HCT116 (cell line): ENCODE results near the gene AMDHD1. TPM values are rescaled to one million over a fixed set of nuclear protein-coding genes. Genes with fewer than 3 reads are reported as not detected.

Experiments
- ATAC-seq: fragments of 200-7000 bp; cut with Tn5 transposase; 2 replicates; pipeline ENCODE4 v1.9.1; 2020; ENCODE audit warnings: mild to moderate bottlenecking, moderate library complexity
- BruUV-seq: library from RNA; stranded (reverse); fragments of 400-500 nt; replicated peaks from 2 replicates; lab custom pipeline; 2021; lab: Mats Ljungman, UMichigan
- CTCF ChIA-PET: fragments of 300-600 bp; sonication (Branson Sonifier 250); formaldehyde crosslinking; loops from one replicate; lab custom pipeline; 2021; ENCODE audit warnings: antibody characterized with exemption; lab: Charles Lee
- POLR2A ChIA-PET: fragments of 300-600, 350-600 bp; sonication (Branson Sonifier 250); formaldehyde crosslinking; loops from one replicate; lab custom pipeline; 2021; ENCODE audit warnings: antibody characterized with exemption; lab: Charles Lee
- RAD21 ChIA-PET, 2 experiments: fragments of 300-600 bp; sonication (Branson Sonifier 250); formaldehyde crosslinking; loops; one replicate each; lab custom pipeline; 2023; ENCODE audit warnings: low total read pairs in 2 of 2; ENCODE audit not compliant: uncharacterized antibody in 2 of 2, unreplicated experiment in 2 of 2, low non-redundant PET in 1 of 2; lab: Charles Lee
- DNase-seq: peaks from one replicate; pipeline ENCODE4 v3.0.0-alpha.2; 2010; ENCODE audit warnings: low read depth, low spot score
- H2AFZ ChIP-seq: fragments of 200-600 bp; shearing (Covaris generic), sonication (generic); 2 replicates; pipeline ENCODE4 v1.6.1; 2017; ENCODE audit warnings: low read depth, mixed run types, mixed read lengths, antibody characterized with exemption, low read length; ENCODE audit not compliant: poor library complexity, severe bottlenecking
- H3K27ac ChIP-seq: 2 replicates; pipeline ENCODE4 v1.5.1; 2012; ENCODE audit warnings: low read depth, low read length
- H3K27me3 ChIP-seq: fragments of 200-600 bp; sonication (generic); 2 replicates; pipeline ENCODE4 v1.6.1; 2016; ENCODE audit warnings: mixed run types, low read length, mixed read lengths; ENCODE audit not compliant: insufficient read depth
- H3K36me3 ChIP-seq, 2 experiments: fragments of 200-500 bp in 1 of 2; fragments of 200-600 bp in 1 of 2; sonication (Bioruptor generic) in 1 of 2; sonication (generic) in 1 of 2; 2 replicates each; pipeline versions ENCODE4 v1.5.1 to v1.6.1; 2014 to 2016; ENCODE audit warnings: low read length in 2 of 2, inconsistent platforms in 1 of 2, mixed read lengths in 1 of 2, mixed run types in 1 of 2; ENCODE audit not compliant: insufficient read depth in 2 of 2, control insufficient read depth in 1 of 2
- H3K4me1 ChIP-seq, 2 experiments: fragments of 200-600 bp in 1 of 2; sonication (generic) in 1 of 2; 2 replicates each; pipeline versions ENCODE4 v1.5.1 to v1.6.1; 2012 to 2017; ENCODE audit warnings: low read length in 2 of 2, inconsistent platforms in 1 of 2, mild to moderate bottlenecking in 1 of 2, mixed read lengths in 1 of 2, mixed run types in 1 of 2, moderate library complexity in 1 of 2; ENCODE audit not compliant: insufficient read depth in 2 of 2, control insufficient read depth in 1 of 2
- H3K4me2 ChIP-seq: fragments of 200-600 bp; sonication (generic); 2 replicates; pipeline ENCODE4 v1.6.1; 2017; ENCODE audit warnings: mixed run types, low read length, mixed read lengths
- H3K4me3 ChIP-seq, 2 experiments: fragments of 200-600 bp in 1 of 2; sonication (generic) in 1 of 2; replicated peaks in 1 of 2; 2 replicates each; pipeline ENCODE4 v1.5.1; 2011 to 2016; ENCODE audit warnings: low read length in 2 of 2, control low read depth in 1 of 2, low read depth in 1 of 2, mild to moderate bottlenecking in 1 of 2, mixed read lengths in 1 of 2, mixed run types in 1 of 2
- H3K79me2 ChIP-seq: fragments of 200-600 bp; sonication (generic); 2 replicates; pipeline ENCODE4 v1.6.1; 2017; ENCODE audit warnings: mild to moderate bottlenecking, mixed run types, low read length, moderate library complexity, mixed read lengths; ENCODE audit not compliant: insufficient read depth
- H3K9ac ChIP-seq: fragments of 200-600 bp; sonication (generic); 2 replicates; pipeline ENCODE4 v1.6.1; 2016; ENCODE audit warnings: low read length, mixed read lengths
- H3K9me2 ChIP-seq: fragments of 200-600 bp; sonication (generic), shearing (Covaris generic); 2 replicates; pipeline ENCODE4 v1.6.1; 2017; ENCODE audit warnings: mixed run types, mild to moderate bottlenecking, moderate library complexity; ENCODE audit not compliant: insufficient read depth
- H3K9me3 ChIP-seq, 2 experiments: fragments of 200-500 bp in 1 of 2; fragments of 200-600 bp in 1 of 2; sonication (Bioruptor generic) in 1 of 2; sonication (generic) in 1 of 2; 2 replicates each; pipeline ENCODE4 v1.6.1; 2014 to 2017; ENCODE audit warnings: low read length in 2 of 2, mixed read lengths in 2 of 2, inconsistent platforms in 1 of 2, low read depth in 1 of 2, mild to moderate bottlenecking in 1 of 2, mixed run types in 1 of 2, moderate library complexity in 1 of 2; ENCODE audit not compliant: control insufficient read depth in 1 of 2, insufficient read depth in 1 of 2
- H4K20me1 ChIP-seq: fragments of 200-600 bp; sonication (generic), shearing (Covaris generic); 2 replicates; pipeline ENCODE4 v1.6.1; 2017; ENCODE audit warnings: mixed run types, mild to moderate bottlenecking, moderate library complexity; ENCODE audit not compliant: insufficient read depth
- CBX3 ChIP-seq: IDR thresholded peaks from 2 replicates; pipeline ENCODE4 v1.6.1; 2012; ENCODE audit warnings: low read depth
- CEBPB ChIP-seq: IDR thresholded peaks from 2 replicates; pipeline ENCODE4 v1.6.1; 2012; ENCODE audit warnings: low read depth
- EZH2phosphoT487 ChIP-seq: fragments of 200-600 bp; IDR thresholded peaks from 2 replicates; pipeline ENCODE4 v1.6.1; 2018; ENCODE audit warnings: antibody characterized with exemption, borderline replicate concordance
- FOSL1 ChIP-seq: IDR thresholded peaks from 2 replicates; pipeline ENCODE4 v1.6.1; 2012; ENCODE audit warnings: low read depth
- RAD21 ChIP-seq: IDR thresholded peaks from 2 replicates; pipeline ENCODE4 v1.6.1; 2012; ENCODE audit warnings: low read depth, mild to moderate bottlenecking
- SP1 ChIP-seq: IDR thresholded peaks from 2 replicates; pipeline ENCODE4 v1.6.1; 2012; ENCODE audit warnings: low read depth
- TCF7L2 ChIP-seq: IDR thresholded peaks from 2 replicates; pipeline ENCODE4 v1.7.0; 2011; ENCODE audit warnings: borderline replicate concordance, inconsistent platforms; ENCODE audit not compliant: insufficient read depth, insufficient read length; ENCODE audit errors: extremely low read depth
- intact Hi-C: fragments of 100-400 bp; cut with micrococcal nuclease; formaldehyde crosslinking; loops from 2 replicates; pipeline ENCODE4 v1.10.0; 2022
- total RNA-seq: library from RNA; stranded (reverse); gene quantifications from one replicate; pipeline ENCODE4 v1.2.1, GENCODE V29; 2021; ENCODE audit not compliant: unreplicated experiment
- TF ChIP-seq, protein P1 (sequence below): IDR thresholded peaks from 2 replicates; pipeline ENCODE4 v1.6.1; 2012
- TF ChIP-seq, protein P2 (sequence below): IDR thresholded peaks from 2 replicates; pipeline ENCODE4 v1.6.1; 2012
- TF ChIP-seq, protein P3 (sequence below): IDR thresholded peaks from 2 replicates; pipeline ENCODE4 v1.6.1; 2011; ENCODE audit warnings: mild to moderate bottlenecking, low read length, moderate library complexity; ENCODE audit not compliant: insufficient replicate concordance; ENCODE audit errors: extremely low read depth

The AMDHD1 gene
- total RNA-seq, 1 experiment from 2014 or later, result 3.0 TPM

DNA sequence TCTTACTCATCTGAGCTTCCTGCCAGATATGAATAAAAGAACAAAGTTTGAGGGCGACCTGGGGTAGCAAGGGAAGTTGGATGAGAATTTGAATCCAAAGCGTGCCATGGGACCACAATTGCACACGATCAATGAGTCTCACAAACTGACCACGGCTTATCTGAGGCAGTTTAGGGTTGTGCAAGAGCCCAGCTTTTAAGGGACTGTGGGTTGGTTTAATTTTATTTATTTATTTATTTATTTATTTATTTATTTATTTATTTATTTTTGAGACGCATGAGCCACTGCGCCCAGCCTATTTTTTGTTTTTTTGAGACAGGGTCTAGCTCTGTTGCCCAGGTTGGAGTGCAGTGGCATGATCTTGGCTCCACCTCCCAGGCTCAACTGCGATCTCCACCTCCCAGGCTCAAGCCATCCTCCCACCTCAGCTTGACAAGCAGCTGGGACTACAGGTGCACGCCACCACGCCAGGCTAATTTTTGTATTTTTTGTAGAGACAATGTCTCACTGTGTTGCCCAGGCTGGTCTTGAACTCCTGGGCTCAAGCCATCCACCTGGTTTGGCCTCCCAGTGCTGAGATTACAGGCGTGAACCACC lies 1.1 kb downstream of the AMDHD1 start:
- no peaks in the 10 kb centered on the region for H3K79me2 ChIP-seq
- ChIA-PET CTCF (interaction anchor here (1.3 kb wide), 1 partner anchor 26 kb away, joined by 4 read pairs; no protein-coding TSS in a partner anchor), POLR2A (interaction anchor here (2.5 kb wide), 1 partner anchor 10 kb away, joined by 11 read pairs; no protein-coding TSS in a partner anchor), RAD21 (no interaction called here)
- 0 out of 2 replicates have a peak, but pooled peaks cover 6% of the 10 kb centered on the region for H3K27me3 ChIP-seq
- H3K9me3 ChIP-seq, result no peaks in the 10 kb centered on the region
- peak overlapping the region; percentile 76 to 89; a peak in 3 of 4 replicates for H3K4me3 ChIP-seq
- no peak for DNase-seq
- peak overlapping the region; percentile 99 for H2AFZ ChIP-seq
- no peaks in the 10 kb centered on the region for H4K20me1 ChIP-seq
- H3K9me2 ChIP-seq, result no peaks in the 10 kb centered on the region
- peak overlapping the region; percentile 81; the same call in 1 of the 2 replicates for H3K9ac ChIP-seq
- no TSS peak for BruUV-seq
- TF ChIP-seq CEBPB, result no peak
- TF ChIP-seq, protein P1, sequence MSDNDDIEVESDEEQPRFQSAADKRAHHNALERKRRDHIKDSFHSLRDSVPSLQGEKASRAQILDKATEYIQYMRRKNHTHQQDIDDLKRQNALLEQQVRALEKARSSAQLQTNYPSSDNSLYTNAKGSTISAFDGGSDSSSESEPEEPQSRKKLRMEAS, result no peak
- no peak for TF ChIP-seq EZH2phosphoT487
- TF ChIP-seq, protein P2, sequence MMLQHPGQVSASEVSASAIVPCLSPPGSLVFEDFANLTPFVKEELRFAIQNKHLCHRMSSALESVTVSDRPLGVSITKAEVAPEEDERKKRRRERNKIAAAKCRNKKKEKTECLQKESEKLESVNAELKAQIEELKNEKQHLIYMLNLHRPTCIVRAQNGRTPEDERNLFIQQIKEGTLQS, result no peak
- no peak for TF ChIP-seq SP1
- no peak for TF ChIP-seq TCF7L2
- TF ChIP-seq CBX3, result no peak
- no peak for TF ChIP-seq RAD21
- TF ChIP-seq FOSL1, result no peak
- TF ChIP-seq, protein P3, sequence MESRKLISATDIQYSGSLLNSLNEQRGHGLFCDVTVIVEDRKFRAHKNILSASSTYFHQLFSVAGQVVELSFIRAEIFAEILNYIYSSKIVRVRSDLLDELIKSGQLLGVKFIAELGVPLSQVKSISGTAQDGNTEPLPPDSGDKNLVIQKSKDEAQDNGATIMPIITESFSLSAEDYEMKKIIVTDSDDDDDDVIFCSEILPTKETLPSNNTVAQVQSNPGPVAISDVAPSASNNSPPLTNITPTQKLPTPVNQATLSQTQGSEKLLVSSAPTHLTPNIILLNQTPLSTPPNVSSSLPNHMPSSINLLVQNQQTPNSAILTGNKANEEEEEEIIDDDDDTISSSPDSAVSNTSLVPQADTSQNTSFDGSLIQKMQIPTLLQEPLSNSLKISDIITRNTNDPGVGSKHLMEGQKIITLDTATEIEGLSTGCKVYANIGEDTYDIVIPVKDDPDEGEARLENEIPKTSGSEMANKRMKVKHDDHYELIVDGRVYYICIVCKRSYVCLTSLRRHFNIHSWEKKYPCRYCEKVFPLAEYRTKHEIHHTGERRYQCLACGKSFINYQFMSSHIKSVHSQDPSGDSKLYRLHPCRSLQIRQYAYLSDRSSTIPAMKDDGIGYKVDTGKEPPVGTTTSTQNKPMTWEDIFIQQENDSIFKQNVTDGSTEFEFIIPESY, result no peak
- no peaks in the 10 kb centered on the region for H3K36me3 ChIP-seq
- H3K4me2 ChIP-seq, result peak overlapping the region; percentile 91
- no peak for ATAC-seq
- intact Hi-C loops, result no loop called here
- H3K4me1 ChIP-seq, result peaks cover 4 to 8% of the 10 kb centered on the region in 2 experiments; a peak in 3 of 4 replicates
- H3K27ac ChIP-seq, result no peak overlapping the region
